PC-3 (cell line): Measurements from ENCODE around the gene SLC12A8.

ENCODE experiments used
- EZH2 ChIP-seq: fragments of 300-600 bp; sonication (generic); IDR thresholded peaks from one replicate; pipeline ENCODE4 v1.6.1; 2017; ENCODE audit warnings: antibody characterized with exemption, mild to moderate bottlenecking, low read length; ENCODE audit not compliant: unreplicated experiment
- EZH2phosphoT487 ChIP-seq: fragments of 300-600 bp; sonication (generic); IDR thresholded peaks from 2 replicates; pipeline ENCODE4 v1.6.1; 2018; ENCODE audit warnings: mild to moderate bottlenecking, antibody characterized with exemption, low read length, borderline replicate concordance
- TF ChIP-seq, protein P1 (sequence below): fragments of 300-600 bp; sonication (generic); conservative IDR thresholded peaks from 2 replicates; pipeline ENCODE4 v1.5.1; 2017; ENCODE audit warnings: antibody characterized with exemption, low read depth, mild to moderate bottlenecking, low read length

DNA sequence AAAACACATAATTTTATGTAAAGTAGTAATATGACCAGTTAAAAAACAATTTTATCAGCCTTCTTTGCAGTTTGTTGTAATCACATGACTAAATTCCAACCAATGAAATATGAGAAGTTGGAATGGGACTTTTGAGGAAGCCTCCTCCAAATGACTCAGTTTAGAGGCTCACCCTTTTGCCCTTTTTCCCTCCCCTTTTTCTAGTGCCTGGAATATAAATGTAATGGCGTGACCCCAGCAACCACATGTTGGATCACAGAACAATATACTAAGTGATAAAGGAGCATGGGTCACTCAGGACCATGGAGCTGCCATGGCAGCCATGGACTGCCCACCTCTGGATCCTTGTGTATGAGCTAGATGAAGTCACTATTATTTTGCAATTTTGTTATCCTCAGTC, 107.9 kb downstream of the SLC12A8 start:
- TF ChIP-seq, protein P1, sequence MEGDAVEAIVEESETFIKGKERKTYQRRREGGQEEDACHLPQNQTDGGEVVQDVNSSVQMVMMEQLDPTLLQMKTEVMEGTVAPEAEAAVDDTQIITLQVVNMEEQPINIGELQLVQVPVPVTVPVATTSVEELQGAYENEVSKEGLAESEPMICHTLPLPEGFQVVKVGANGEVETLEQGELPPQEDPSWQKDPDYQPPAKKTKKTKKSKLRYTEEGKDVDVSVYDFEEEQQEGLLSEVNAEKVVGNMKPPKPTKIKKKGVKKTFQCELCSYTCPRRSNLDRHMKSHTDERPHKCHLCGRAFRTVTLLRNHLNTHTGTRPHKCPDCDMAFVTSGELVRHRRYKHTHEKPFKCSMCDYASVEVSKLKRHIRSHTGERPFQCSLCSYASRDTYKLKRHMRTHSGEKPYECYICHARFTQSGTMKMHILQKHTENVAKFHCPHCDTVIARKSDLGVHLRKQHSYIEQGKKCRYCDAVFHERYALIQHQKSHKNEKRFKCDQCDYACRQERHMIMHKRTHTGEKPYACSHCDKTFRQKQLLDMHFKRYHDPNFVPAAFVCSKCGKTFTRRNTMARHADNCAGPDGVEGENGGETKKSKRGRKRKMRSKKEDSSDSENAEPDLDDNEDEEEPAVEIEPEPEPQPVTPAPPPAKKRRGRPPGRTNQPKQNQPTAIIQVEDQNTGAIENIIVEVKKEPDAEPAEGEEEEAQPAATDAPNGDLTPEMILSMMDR = no peak
- TF ChIP-seq EZH2 = no peak
- no peak for TF ChIP-seq EZH2phosphoT487
